Erythroblast (primary cell): ENCODE results near the gene ECE2.

ENCODE experiments used
- GATA1 ChIP-seq: IDR thresholded peaks from 2 replicates; pipeline ENCODE4 v1.6.1; 2011; ENCODE audit warnings: low read depth, mild to moderate bottlenecking, control low read depth, low read length, moderate library complexity
- POLR2A ChIP-seq: IDR thresholded peaks from 2 replicates; pipeline ENCODE4 v1.6.1; 2011; ENCODE audit warnings: mild to moderate bottlenecking, low read length

GRCh38 chr3:184239221-184239620 lies 36.6 kb upstream of the ECE2 start:
- no peak for TF ChIP-seq POLR2A
- TF ChIP-seq GATA1: no peak
